Neural progenitor cell (in vitro differentiated cells): Measurements from ENCODE around the gene ZFR2.

Source experiments
- EZH2 ChIP-seq: fragments of 200-600 bp; sonication (generic); IDR thresholded peaks from 2 replicates; pipeline ENCODE4 v1.6.1; 2017; ENCODE audit warnings: antibody characterized with exemption, mild to moderate bottlenecking, moderate library complexity
- EZH2phosphoT487 ChIP-seq: fragments of 200-600 bp; sonication (generic); IDR thresholded peaks from 2 replicates; pipeline ENCODE4 v1.6.1; 2017; ENCODE audit warnings: antibody characterized with exemption
- TF ChIP-seq, protein P1 (sequence below): fragments of 200-600 bp; sonication (generic); IDR thresholded peaks from 2 replicates; pipeline ENCODE4 v1.5.1; 2017; ENCODE audit warnings: antibody characterized with exemption, mild to moderate bottlenecking

DNA sequence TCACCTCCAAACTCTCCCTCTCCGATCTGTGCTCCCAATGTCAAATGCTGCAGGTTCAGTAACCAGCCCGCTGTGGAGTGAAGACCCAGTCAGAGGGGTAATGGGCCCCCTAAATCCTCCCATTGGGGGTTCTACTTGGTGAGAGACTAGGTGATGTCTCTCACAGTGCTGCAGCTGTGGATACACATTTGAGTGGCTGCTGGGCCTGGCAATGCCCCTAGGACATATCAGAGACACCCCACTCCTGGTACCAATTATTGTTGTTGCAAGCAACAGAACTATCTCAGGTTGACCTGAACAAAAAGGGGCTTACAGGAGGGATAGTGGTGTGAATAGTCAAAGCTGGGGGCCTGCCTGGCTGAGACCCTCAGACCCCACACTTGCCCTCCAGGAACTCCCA is 87.2 kb downstream of the ZFR2 start:
- TF ChIP-seq, protein P1, sequence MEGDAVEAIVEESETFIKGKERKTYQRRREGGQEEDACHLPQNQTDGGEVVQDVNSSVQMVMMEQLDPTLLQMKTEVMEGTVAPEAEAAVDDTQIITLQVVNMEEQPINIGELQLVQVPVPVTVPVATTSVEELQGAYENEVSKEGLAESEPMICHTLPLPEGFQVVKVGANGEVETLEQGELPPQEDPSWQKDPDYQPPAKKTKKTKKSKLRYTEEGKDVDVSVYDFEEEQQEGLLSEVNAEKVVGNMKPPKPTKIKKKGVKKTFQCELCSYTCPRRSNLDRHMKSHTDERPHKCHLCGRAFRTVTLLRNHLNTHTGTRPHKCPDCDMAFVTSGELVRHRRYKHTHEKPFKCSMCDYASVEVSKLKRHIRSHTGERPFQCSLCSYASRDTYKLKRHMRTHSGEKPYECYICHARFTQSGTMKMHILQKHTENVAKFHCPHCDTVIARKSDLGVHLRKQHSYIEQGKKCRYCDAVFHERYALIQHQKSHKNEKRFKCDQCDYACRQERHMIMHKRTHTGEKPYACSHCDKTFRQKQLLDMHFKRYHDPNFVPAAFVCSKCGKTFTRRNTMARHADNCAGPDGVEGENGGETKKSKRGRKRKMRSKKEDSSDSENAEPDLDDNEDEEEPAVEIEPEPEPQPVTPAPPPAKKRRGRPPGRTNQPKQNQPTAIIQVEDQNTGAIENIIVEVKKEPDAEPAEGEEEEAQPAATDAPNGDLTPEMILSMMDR, result no peak
- no peak for TF ChIP-seq EZH2
- TF ChIP-seq EZH2phosphoT487, result no peak
